Pancreas (tissue), 10 donors: ENCODE measurements around the gene TSC22D1. TPM values are rescaled to one million over a fixed set of nuclear protein-coding genes. Genes with fewer than 3 reads are reported as not detected.

ENCODE experiments used
- ATAC-seq, 4 donors: fragments of 200-7000 bp; cut with Tn5 transposase; one replicate each; pipeline versions ENCODE4 v1.8.0 to v1.9.1; 2020; ENCODE audit warnings: mild to moderate bottlenecking in 4 of 4, moderate library complexity in 4 of 4
- DNase-seq, 6 donors: peaks; one replicate each; pipeline ENCODE4 v3.0.0-alpha.2; 2020
- FAIRE-seq: peaks from 2 replicates; lab custom pipeline; 2012; peaks lifted over from hg19 to GRCh38; lab: Jason Lieb, UNC
- H3K27ac ChIP-seq, 4 donors: fragments of 200-600 bp; sonication (generic); 1 replicate in 3 of 4; 2 replicates in 1 of 4; pipeline versions ENCODE4 v1.5.0 to v1.8.0; 2020
- H3K27me3 ChIP-seq, 4 donors: fragments of 200-600 bp; one replicate each; pipeline ENCODE4 v1.8.0; 2021
- H3K36me3 ChIP-seq, 3 donors: fragments of 200-600 bp; sonication (generic) in 1 of 3; one replicate each; pipeline versions ENCODE4 v1.5.0 to v1.8.0; 2020 to 2021
- H3K4me1 ChIP-seq, 3 donors: fragments of 200-600 bp; one replicate each; pipeline ENCODE4 v1.8.0; 2021
- H3K4me3 ChIP-seq, 4 donors: fragments of 200-600 bp; sonication (generic) in 2 of 4; one replicate each; pipeline versions ENCODE4 v1.5.0 to v1.8.0; 2020 to 2021
- H3K9me3 ChIP-seq, 4 donors: fragments of 200-600 bp; one replicate each; pipeline ENCODE4 v1.8.0; 2021
- WGBS, 2 donors: extraction: QIAGEN DNeasy Blood & Tissue Kit; methylation state at CpG; one replicate each; pipeline ENCODE4 v1.1.7; 2013; 5-methylcytosine and 5-hydroxymethylcytosine counted together
- intact Hi-C, 3 donors: fragments of 100-400 bp; cut with DNase I; formaldehyde crosslinking; loops; one replicate each; pipeline versions ENCODE4 v1.11.1 to v1.14.2; 2022
- polyA plus RNA-seq, 2 donors: library from polyadenylated mRNA; stranded (reverse); fragments of 200-250 nt; gene quantifications; one replicate each; pipeline ENCODE4 v1.2.3, GENCODE V29; 2013
- total RNA-seq, 6 donors: library from RNA; stranded (reverse); fragmentation: NEBNext Ultra II Directional in 4 of 6; extraction: Animal tissue kit (Norgen Biotek cat#: 25700) in 4 of 6; gene quantifications; one replicate each; pipeline versions ENCODE4 v1.2.1 to v1.2.4, GENCODE V29; 2021 to 2023
- TF ChIP-seq, protein P1 (sequence below), 4 donors: fragments of 200-600 bp; sonication (generic) in 3 of 4; IDR thresholded peaks; one replicate each; pipeline versions ENCODE4 v1.5.0 to v1.8.0; 2021; ENCODE audit warnings: antibody characterized with exemption in 4 of 4
- donor health status: healthy with polysubstance abuse.
- donor health status: DM: no; HTN: no; CAD: no; lungs with moderate emphysema.
- donor health status: DM: no; HTN: no; CAD: no.
- donor health status: control.
- donor health status: control.
- donor health status: Bipolar disorder and iron deficiency.
- donor health status: DM: yes; HTN: yes; CAD: no.
- donor health status: DM: no; HTN: no; CAD: no.
- donor health status: DM: no; HTN: no; CAD: no.
- donor health status: DM: yes; HTN: yes; CAD: no.

The TSC22D1 gene
- total and polyA plus RNA-seq, 8 donors: 16.8 to 49.9 (median 30.2) TPM

DNA sequence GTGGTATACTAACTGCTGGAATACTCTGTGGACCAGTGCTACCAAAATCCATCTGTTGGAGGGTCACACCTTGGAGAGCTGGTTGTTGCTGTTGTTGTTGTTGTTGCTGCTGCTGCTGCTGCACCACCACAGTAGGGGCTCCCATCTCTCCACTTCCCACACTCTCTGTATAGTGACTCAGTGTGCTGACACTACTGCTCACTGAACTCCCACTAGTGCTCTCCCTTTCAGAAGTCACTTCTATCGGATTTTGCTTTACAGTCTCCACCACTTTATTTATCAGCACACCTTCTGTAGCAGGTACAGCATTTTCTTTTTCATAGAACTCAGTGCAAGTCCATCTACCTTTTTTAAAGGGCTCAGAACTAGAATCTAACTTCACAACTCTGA is 1.7 kb downstream of the TSC22D1 start:
- H3K27ac ChIP-seq: no peak overlapping the region
- 68 to 87% methylated on average over 1 of the region's 1 CpG for WGBS, 2 donors
- FAIRE-seq (no peak), ATAC-seq (no peak), DNase-seq (no peak)
- H3K4me1 ChIP-seq: peaks cover 14 to 48% (median 35%) of the 10 kb centered on the region in 3 donors
- TF ChIP-seq, protein P1, sequence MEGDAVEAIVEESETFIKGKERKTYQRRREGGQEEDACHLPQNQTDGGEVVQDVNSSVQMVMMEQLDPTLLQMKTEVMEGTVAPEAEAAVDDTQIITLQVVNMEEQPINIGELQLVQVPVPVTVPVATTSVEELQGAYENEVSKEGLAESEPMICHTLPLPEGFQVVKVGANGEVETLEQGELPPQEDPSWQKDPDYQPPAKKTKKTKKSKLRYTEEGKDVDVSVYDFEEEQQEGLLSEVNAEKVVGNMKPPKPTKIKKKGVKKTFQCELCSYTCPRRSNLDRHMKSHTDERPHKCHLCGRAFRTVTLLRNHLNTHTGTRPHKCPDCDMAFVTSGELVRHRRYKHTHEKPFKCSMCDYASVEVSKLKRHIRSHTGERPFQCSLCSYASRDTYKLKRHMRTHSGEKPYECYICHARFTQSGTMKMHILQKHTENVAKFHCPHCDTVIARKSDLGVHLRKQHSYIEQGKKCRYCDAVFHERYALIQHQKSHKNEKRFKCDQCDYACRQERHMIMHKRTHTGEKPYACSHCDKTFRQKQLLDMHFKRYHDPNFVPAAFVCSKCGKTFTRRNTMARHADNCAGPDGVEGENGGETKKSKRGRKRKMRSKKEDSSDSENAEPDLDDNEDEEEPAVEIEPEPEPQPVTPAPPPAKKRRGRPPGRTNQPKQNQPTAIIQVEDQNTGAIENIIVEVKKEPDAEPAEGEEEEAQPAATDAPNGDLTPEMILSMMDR (IDR thresholded peaks at IDR 0.05): no peak
- no peaks in the 10 kb centered on the region for H3K9me3 ChIP-seq
- no peaks in the 10 kb centered on the region for H3K27me3 ChIP-seq
- intact Hi-C loops: no loop called here
- no peak overlapping the region for H3K4me3 ChIP-seq
- H3K36me3 ChIP-seq: no peaks in the 10 kb centered on the region

DNA sequence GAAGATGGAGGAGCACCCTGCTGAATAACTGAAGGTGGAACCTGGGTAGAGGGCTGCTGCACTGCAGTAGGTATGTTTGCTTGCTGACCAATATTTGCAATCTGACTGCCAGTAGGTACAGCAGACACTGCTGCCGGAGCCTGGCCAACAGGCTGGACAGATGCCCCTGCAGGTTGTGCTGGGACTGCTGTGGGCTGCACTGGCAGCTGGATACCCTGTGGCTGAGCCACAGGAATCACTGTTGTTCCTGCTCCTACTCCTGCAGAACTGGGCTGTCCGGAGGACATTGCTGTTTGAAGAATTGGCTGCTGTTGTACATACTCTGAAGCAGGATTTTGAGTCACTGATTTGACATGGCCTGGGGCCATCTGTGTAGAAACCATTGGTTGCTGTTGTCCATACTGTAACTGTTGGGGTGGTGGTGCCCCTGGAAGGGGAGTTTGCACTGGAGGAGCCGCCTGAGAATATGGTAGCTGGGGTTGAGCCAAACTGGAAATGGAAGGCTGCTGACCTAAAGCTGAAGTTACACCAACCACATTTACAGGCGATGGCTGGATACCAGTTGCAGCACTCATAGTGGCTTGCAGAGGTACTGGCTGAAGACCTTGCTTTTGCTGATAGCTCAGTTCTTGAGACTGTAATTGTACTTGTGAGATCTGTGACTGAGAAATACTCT is 2.2 kb downstream of the TSC22D1 start:
- Histone ChIP-seq H3K36me3 (no peaks in the 10 kb centered on the region), H3K9me3 (no peaks in the 10 kb centered on the region), H3K4me3 (peak overlapping the region in 2 of 4 donors; percentile 4 to 13), H3K27ac (no peak overlapping the region), H3K27me3 (no peaks in the 10 kb centered on the region), H3K4me1 (peaks cover 14 to 48% (median 35%) of the 10 kb centered on the region in 3 donors)
- no peak for ATAC-seq
- no peak for FAIRE-seq
- DNase-seq: peak in 2 of 6 donors; percentile 45 to 48
- TF ChIP-seq, protein P1 (IDR thresholded peaks at IDR 0.05): no peak
- WGBS, 2 donors: 66 to 67% methylated on average over 4 of the region's 4 CpGs
- intact Hi-C loops: no loop called here

DNA sequence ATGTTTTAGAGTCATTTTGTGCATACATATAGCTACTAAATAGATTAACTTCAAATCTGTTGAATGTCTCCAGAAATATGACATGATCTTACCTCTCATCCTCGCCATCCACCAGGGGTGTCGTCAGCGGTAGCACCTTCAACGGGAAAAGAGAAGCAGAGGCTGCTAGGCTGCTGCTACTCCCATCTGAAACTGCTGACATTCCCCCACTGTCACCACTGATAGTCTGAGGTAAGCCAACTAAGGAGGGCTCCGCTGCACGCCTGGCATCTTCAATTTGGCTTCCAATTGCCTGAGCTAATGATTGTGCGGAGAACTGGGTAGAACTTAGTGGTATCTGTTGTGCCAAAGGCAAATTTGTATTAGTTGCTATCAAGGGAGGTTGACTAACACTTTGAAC is 3.1 kb downstream of the TSC22D1 start:
- Histone ChIP-seq H3K27me3 (no peaks in the 10 kb centered on the region), H3K4me1 (peaks cover 14 to 42% (median 35%) of the 10 kb centered on the region in 3 donors), H3K9me3 (no peaks in the 10 kb centered on the region), H3K27ac (no peak overlapping the region), H3K4me3 (peak overlapping the region in 1 of 4 donors; percentile 4), H3K36me3 (no peaks in the 10 kb centered on the region)
- DNase-seq: no peak
- TF ChIP-seq, protein P1 (IDR thresholded peaks at IDR 0.05): no peak
- 96 to 98% methylated on average over 7 of the region's 7 CpGs for whole genome bisulfite sequencing, 2 donors
- intact Hi-C loops: no loop called here
- FAIRE-seq: no peak
- no peak for ATAC-seq

DNA sequence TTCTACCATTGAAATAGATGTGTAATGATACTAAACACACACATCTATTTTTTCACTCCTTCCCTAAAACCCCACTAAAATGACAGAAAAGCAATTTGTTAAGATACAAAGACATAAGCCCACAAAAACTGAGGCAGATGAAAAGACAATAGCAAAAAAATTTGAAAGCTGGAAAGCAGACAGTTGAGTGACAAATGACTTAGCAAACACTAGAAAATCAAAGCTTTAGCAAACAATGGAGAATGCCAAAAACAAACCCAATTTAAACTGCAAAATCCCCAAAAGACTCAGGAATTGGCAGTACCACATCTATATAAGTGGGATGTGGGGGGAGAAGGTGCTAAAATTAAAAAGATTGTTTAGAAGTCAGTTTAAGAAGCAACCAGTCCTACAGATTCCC is 9.5 kb downstream of the TSC22D1 start:
- H3K36me3 ChIP-seq: no peaks in the 10 kb centered on the region
- intact Hi-C loops: no loop called here
- no peak overlapping the region for H3K27ac ChIP-seq
- FAIRE-seq: no peak
- no peaks in the 10 kb centered on the region for H3K27me3 ChIP-seq
- H3K4me3 ChIP-seq: no peak overlapping the region
- ATAC-seq: no peak
- peaks cover 5 to 15% (median 13%) of the 10 kb centered on the region in 3 donors for H3K4me1 ChIP-seq
- TF ChIP-seq, protein P1 (IDR thresholded peaks at IDR 0.05): no peak
- no peak for DNase-seq
- no peaks in the 10 kb centered on the region for H3K9me3 ChIP-seq

DNA sequence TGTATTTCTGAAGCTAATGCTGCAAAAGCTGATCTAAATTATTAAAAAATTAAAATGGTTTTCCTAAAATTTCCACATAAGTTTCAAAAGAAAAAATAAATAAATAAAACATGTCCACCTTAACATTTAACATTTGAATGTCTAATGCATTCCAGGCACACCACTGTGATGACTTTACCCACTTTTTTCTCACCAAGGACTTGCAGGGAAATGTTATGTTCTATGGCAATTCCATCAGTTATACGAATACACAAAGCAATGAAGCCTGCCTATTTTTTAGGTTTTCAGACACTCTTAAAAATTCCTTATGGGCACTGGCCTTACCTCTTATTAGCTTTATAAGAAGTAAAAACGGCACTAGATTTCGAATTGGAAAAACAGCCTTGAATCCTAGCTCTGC is 10.2 kb downstream of the TSC22D1 start:
- H3K27me3 ChIP-seq: no peaks in the 10 kb centered on the region
- intact Hi-C loops: no loop called here
- peaks cover 5 to 17% (median 13%) of the 10 kb centered on the region in 3 donors for H3K4me1 ChIP-seq
- 91 to 93% methylated on average over 3 of the region's 3 CpGs for WGBS, 2 donors
- TF ChIP-seq, protein P1 (IDR thresholded peaks at IDR 0.05): no peak
- H3K9me3 ChIP-seq: no peaks in the 10 kb centered on the region
- no peak overlapping the region for H3K27ac ChIP-seq
- ATAC-seq (no peak), DNase-seq (no peak), FAIRE-seq (no peak)
- no peaks in the 10 kb centered on the region for H3K36me3 ChIP-seq
- no peak overlapping the region for H3K4me3 ChIP-seq
